H1 (cell line): ENCODE measurements around the gene NHERF2. TPM values are rescaled to one million over a fixed set of nuclear protein-coding genes. Genes with fewer than 3 reads are reported as not detected.

ENCODE experiments used
- CTCF ChIA-PET: fragments of 300-600 bp; sonication (Branson Sonifier 250); formaldehyde crosslinking; loops from one replicate; lab custom pipeline; 2021; ENCODE audit not compliant: partially characterized antibody; lab: Charles Lee
- POLR2A ChIA-PET: fragments of 300-600 bp; sonication (Branson Sonifier 250); formaldehyde crosslinking; loops from one replicate; lab custom pipeline; 2021; ENCODE audit warnings: inconsistent platforms; ENCODE audit not compliant: partially characterized antibody; lab: Charles Lee
- DNase-seq, 2 experiments: peaks; one replicate each; pipeline versions ENCODE4 v3.0.0 to v3.0.0-alpha.2; 2010 to 2022; ENCODE audit warnings: low spot score in 2 of 2, low read depth in 1 of 2, mixed read lengths in 1 of 2
- FAIRE-seq: peaks from 2 replicates; lab custom pipeline; 2011; peaks lifted over from hg19 to GRCh38; lab: Jason Lieb, UNC
- H2AFZ ChIP-seq: 2 replicates; pipeline ENCODE4 v1.8.1; 2012; ENCODE audit warnings: low read length, inconsistent platforms
- H2AK5ac ChIP-seq: 2 replicates; pipeline ENCODE4 v1.6.1; 2013; ENCODE audit warnings: low read depth, low read length
- H2BK120ac ChIP-seq: replicated peaks from 2 replicates; pipeline ENCODE3; 2013; ENCODE audit warnings: low read depth, low read length, inconsistent platforms
- H2BK12ac ChIP-seq: 2 replicates; pipeline ENCODE4 v1.6.1; 2013; ENCODE audit warnings: low read depth, low read length
- H2BK15ac ChIP-seq: 2 replicates; pipeline ENCODE4 v1.6.1; 2013; ENCODE audit warnings: low read length
- H2BK20ac ChIP-seq: 2 replicates; pipeline ENCODE4 v1.6.1; 2013; ENCODE audit warnings: low read length
- H2BK5ac ChIP-seq: 2 replicates; pipeline ENCODE4 v1.6.1; 2013; ENCODE audit warnings: low read depth, low read length
- H3K14ac ChIP-seq: 2 replicates; pipeline ENCODE4 v1.6.1; 2013; ENCODE audit warnings: inconsistent platforms; ENCODE audit not compliant: insufficient read length
- H3K18ac ChIP-seq: 2 replicates; pipeline ENCODE4 v1.6.1; 2013; ENCODE audit warnings: low read length; ENCODE audit errors: extremely low read depth
- H3K23ac ChIP-seq: 2 replicates; pipeline ENCODE4 v1.6.1; 2013; ENCODE audit warnings: inconsistent platforms; ENCODE audit not compliant: insufficient read length
- H3K23me2 ChIP-seq: 2 replicates; pipeline ENCODE4 v1.6.1; 2013; ENCODE audit warnings: low read depth, low read length
- H3K27ac ChIP-seq: 2 replicates; pipeline ENCODE4 v1.6.1; 2011; ENCODE audit warnings: low read depth, low read length, inconsistent platforms
- H3K27me3 ChIP-seq, 4 experiments: replicated peaks in 1 of 4; 1 replicate in 1 of 4; 2 replicates in 3 of 4; pipeline versions ENCODE4 v1.6.1 to v1.8.1; 2011 to 2013; ENCODE audit warnings: low read length in 3 of 4, mild to moderate bottlenecking in 3 of 4, inconsistent platforms in 2 of 4, mixed read lengths in 2 of 4, moderate library complexity in 1 of 4; ENCODE audit not compliant: control insufficient read depth in 3 of 4, insufficient read depth in 3 of 4; ENCODE audit errors: extremely low read depth in 1 of 4
- H3K36me3 ChIP-seq, 4 experiments: 2 replicates each; pipeline versions ENCODE4 v1.6.1 to v1.8.1; 2011 to 2013; ENCODE audit warnings: mild to moderate bottlenecking in 4 of 4, low read length in 3 of 4, moderate library complexity in 2 of 4, control low read depth in 1 of 4, inconsistent platforms in 1 of 4; ENCODE audit not compliant: insufficient read depth in 4 of 4, control insufficient read depth in 2 of 4
- H3K4ac ChIP-seq: replicated peaks from 2 replicates; pipeline ENCODE3; 2013; ENCODE audit warnings: low read length, low read depth, mixed read lengths, inconsistent platforms; ENCODE audit not compliant: insufficient read length
- H3K4me1 ChIP-seq, 4 experiments: replicated peaks in 1 of 4; 1 replicate in 1 of 4; 2 replicates in 3 of 4; pipeline versions ENCODE4 v1.6.1 to v1.8.1; 2011 to 2013; ENCODE audit warnings: low read length in 3 of 4, inconsistent platforms in 2 of 4, mixed read lengths in 1 of 4; ENCODE audit not compliant: insufficient read depth in 4 of 4, control insufficient read depth in 3 of 4
- H3K4me2 ChIP-seq, 2 experiments: 2 replicates each; pipeline versions ENCODE4 v1.6.1 to v1.8.1; 2011 to 2013; ENCODE audit warnings: low read depth in 2 of 2, low read length in 2 of 2, control low read depth in 1 of 2, inconsistent platforms in 1 of 2, mild to moderate bottlenecking in 1 of 2; ENCODE audit not compliant: insufficient read depth in 1 of 2
- H3K4me3 ChIP-seq, 4 experiments: fragments of 200-600, 300-600 bp in 1 of 4; sonication (generic), shearing (Covaris generic), sonication (Bioruptor Twin) in 1 of 4; 2 replicates each; pipeline versions ENCODE4 v1.5.1 to v1.8.1; 2011 to 2016; ENCODE audit warnings: low read length in 4 of 4, low read depth in 3 of 4, control low read depth in 2 of 4, inconsistent platforms in 2 of 4, mild to moderate bottlenecking in 2 of 4, mixed read lengths in 1 of 4, moderate library complexity in 1 of 4; ENCODE audit not compliant: insufficient read depth in 2 of 4; ENCODE audit errors: extremely low read depth in 1 of 4
- H3K56ac ChIP-seq: replicated peaks from 2 replicates; pipeline ENCODE3; 2013; ENCODE audit warnings: low read depth, mild to moderate bottlenecking, mixed read lengths, low read length, inconsistent platforms; ENCODE audit not compliant: insufficient read length
- H3K79me1 ChIP-seq: 2 replicates; pipeline ENCODE4 v1.6.1; 2013; ENCODE audit warnings: low read depth, low read length, control low read depth
- H3K79me2 ChIP-seq, 2 experiments: 2 replicates each; pipeline versions ENCODE4 v1.6.1 to v1.8.1; 2012 to 2013; ENCODE audit warnings: low read length in 2 of 2, mild to moderate bottlenecking in 2 of 2, inconsistent platforms in 1 of 2; ENCODE audit not compliant: insufficient read depth in 2 of 2, control insufficient read depth in 1 of 2
- H3K9ac ChIP-seq, 4 experiments: replicated peaks in 1 of 4; 1 replicate in 1 of 4; 2 replicates in 3 of 4; pipeline versions ENCODE4 v1.6.1 to v1.8.1; 2011 to 2013; ENCODE audit warnings: low read depth in 3 of 4, low read length in 3 of 4, control low read depth in 2 of 4, mild to moderate bottlenecking in 2 of 4, moderate library complexity in 2 of 4, inconsistent platforms in 1 of 4; ENCODE audit errors: extremely low read depth in 1 of 4
- H3K9me3 ChIP-seq, 2 experiments: 2 replicates each; pipeline versions ENCODE4 v1.6.1 to v1.8.1; 2012 to 2013; ENCODE audit warnings: mild to moderate bottlenecking in 2 of 2, moderate library complexity in 2 of 2, control low read depth in 1 of 2, inconsistent platforms in 1 of 2, low read depth in 1 of 2, low read length in 1 of 2, mixed read lengths in 1 of 2; ENCODE audit not compliant: insufficient read depth in 2 of 2
- H4K20me1 ChIP-seq, 2 experiments: replicated peaks in 1 of 2; 2 replicates each; pipeline versions ENCODE3 to v1.8.1; 2011 to 2013; ENCODE audit warnings: inconsistent platforms in 2 of 2, low read length in 2 of 2, mild to moderate bottlenecking in 1 of 2; ENCODE audit not compliant: insufficient read depth in 2 of 2, control insufficient read depth in 1 of 2
- H4K5ac ChIP-seq: 2 replicates; pipeline ENCODE4 v1.6.1; 2013; ENCODE audit warnings: low read length, low read depth, mixed read lengths, inconsistent platforms; ENCODE audit not compliant: insufficient read length
- H4K8ac ChIP-seq: 2 replicates; pipeline ENCODE4 v1.8.0; 2013; ENCODE audit warnings: mild to moderate bottlenecking, moderate library complexity, low read length, inconsistent platforms; ENCODE audit not compliant: insufficient read depth; ENCODE audit errors: extremely low read depth
- H4K91ac ChIP-seq: replicated peaks from 2 replicates; pipeline ENCODE3; 2013; ENCODE audit warnings: low read length, mixed read lengths, inconsistent platforms; ENCODE audit not compliant: insufficient read length
- HDAC2 ChIP-seq, 2 experiments: fragments of 300-600 bp in 1 of 2; sonication (generic) in 1 of 2; IDR thresholded peaks; 2 replicates each; pipeline ENCODE4 v1.6.1; 2011 to 2012; ENCODE audit warnings: low read depth in 2 of 2, low read length in 2 of 2, mild to moderate bottlenecking in 2 of 2, moderate library complexity in 2 of 2, borderline replicate concordance in 1 of 2, inconsistent platforms in 1 of 2
- WGBS, 2 experiments: shearing (Covaris generic) in 1 of 2; methylation state at CpG; one replicate each; pipeline versions ENCODE4 v1.1.6 to v1.1.7; 2013 to 2015; ENCODE audit warnings: low lambda C conversion rate in 2 of 2, mixed read lengths in 2 of 2, inconsistent platforms in 1 of 2, low coverage in 1 of 2, missing lambda C conversion rate in 1 of 2; ENCODE audit not compliant: insufficient replicate concordance in 2 of 2, insufficient coverage in 1 of 2, insufficient read length in 1 of 2; ENCODE audit errors: extremely low coverage in 1 of 2, missing lambda C conversion rate in 1 of 2; 5-methylcytosine and 5-hydroxymethylcytosine counted together
- polyA plus RNA-seq, 7 experiments: library from polyadenylated mRNA; depleted of rRNA in 3 of 7; stranded (reverse) in 5 of 7; unstranded in 2 of 7; fragments of >200 nt in 5 of 7; fragments of 200-250 nt in 2 of 7; gene quantifications; 1 replicate in 5 of 7; 2 replicates in 1 of 7; 4 replicates in 1 of 7; pipeline versions ENCODE4 v1.2.1 to v1.2.3, GENCODE V29; 2011 to 2013; ENCODE audit warnings: missing spikeins in 2 of 7, mixed read lengths in 2 of 7
- total RNA-seq: library from RNA; stranded (reverse); fragmentation: NEBNext Ultra II Directional; extraction: Animal tissue kit (Norgen Biotek cat#: 25700); gene quantifications from 2 replicates; pipeline ENCODE4 v1.2.1, GENCODE V29; 2021

NHERF2 gene
- total and polyA plus RNA-seq, 2 of the 8 experiments (the other 6 are each of a cell fraction or from before 2014, with no cell fraction given): 13.9 to 19.3 TPM

GRCh38 chr16:1999866-2000514, 26.7 kb upstream of the NHERF2 start:
- H4K5ac ChIP-seq: no peak overlapping the region
- DNase-seq (no peak), FAIRE-seq (no peak)
- H3K23me2 ChIP-seq: no peaks in the 10 kb centered on the region
- no peaks in the 10 kb centered on the region for H3K79me1 ChIP-seq
- H2AFZ ChIP-seq: no peak overlapping the region
- TF ChIP-seq HDAC2 (IDR thresholded peaks at IDR 0.05; ENCODE audit: borderline replicate concordance in 1 of 2, low read depth in 2 of 2, low read length in 2 of 2): no peak
- peaks cover 24 to 52% (median 42%) of the 10 kb centered on the region in 4 experiments for H3K36me3 ChIP-seq
- no peak overlapping the region for H3K14ac ChIP-seq
- H2BK20ac ChIP-seq: no peak overlapping the region
- peaks cover 15 to 39% of the 10 kb centered on the region in 2 experiments for H4K20me1 ChIP-seq
- POLR2A ChIA-PET: interaction anchor here (2.1 to 28.2 kb wide), 4 partner anchors 21 to 155 kb away, joined by 5 to 736 read pairs (median 8); partner anchors contain the start of genes NDUFB10, RNF151, RPS2 and TBL3
- no peak overlapping the region for H3K9ac ChIP-seq
- peaks cover 0 to 13% (median 7%) of the 10 kb centered on the region in 4 experiments; a peak in 5 of 7 replicates for H3K4me1 ChIP-seq
- no peak overlapping the region for H3K27ac ChIP-seq
- no peak overlapping the region for H2BK5ac ChIP-seq
- H3K56ac ChIP-seq: no peak overlapping the region
- H3K27me3 ChIP-seq: no peaks in the 10 kb centered on the region
- H3K4me3 ChIP-seq: no peak overlapping the region
- H3K23ac ChIP-seq: no peak overlapping the region
- H3K4me2 ChIP-seq: no peak overlapping the region
- H2BK120ac ChIP-seq: no peak overlapping the region
- H4K91ac ChIP-seq: no peak overlapping the region
- no peak overlapping the region for H2AK5ac ChIP-seq
- H4K8ac ChIP-seq: no peak overlapping the region
- no peak overlapping the region for H3K4ac ChIP-seq
- no peak overlapping the region for H3K18ac ChIP-seq
- H2BK15ac ChIP-seq: no peak overlapping the region
- 90% methylated on average over 19 of the region's 28 CpGs; no CpG with 5 or more reads in 1 of the 2 experiments for WGBS, 2 experiments
- CTCF ChIA-PET: interaction anchor here (0.6 to 2.8 kb wide), 4 partner anchors 16 to 393 kb away, joined by 3 to 8 read pairs (median 4); no protein-coding TSS in a partner anchor
- no peaks in the 10 kb centered on the region for H3K9me3 ChIP-seq
- peaks cover 0 to 9% of the 10 kb centered on the region in 2 experiments; a peak in 2 of 4 replicates for H3K79me2 ChIP-seq
- no peak overlapping the region for H2BK12ac ChIP-seq
